SK-N-SH (cell line): Measurements from ENCODE around the gene DNAH1. TPM values are rescaled to one million over a fixed set of nuclear protein-coding genes. Genes with fewer than 3 reads are reported as not detected.

Source experiments
- CTCF ChIA-PET: fragments of 300-600, 350-600 bp; formaldehyde crosslinking; extraction: SDS; loops from one replicate; lab custom pipeline; 2021; lab: Yijun Ruan, JAX
- POLR2A ChIA-PET: fragments of 350-600 bp; sonication (Branson Sonifier 250); formaldehyde crosslinking; extraction: SDS; loops from one replicate; lab custom pipeline; 2020; ENCODE audit warnings: antibody characterized with exemption, inconsistent platforms; lab: Yijun Ruan, JAX
- DNase-seq: peaks from one replicate; pipeline ENCODE4 v3.0.0; 2012
- H2AFZ ChIP-seq: fragments of 200-600 bp; sonication (generic); 2 replicates; pipeline ENCODE4 v1.8.1; 2016; ENCODE audit warnings: antibody characterized with exemption, mild to moderate bottlenecking, low read depth
- H3F3A ChIP-seq: fragments of 200-600 bp; sonication (generic); replicated peaks from 2 replicates; pipeline ENCODE3; 2016; ENCODE audit warnings: antibody characterized with exemption, mild to moderate bottlenecking; ENCODE audit not compliant: insufficient read depth
- H3K27ac ChIP-seq, 2 experiments: fragments of 200-500 bp in 1 of 2; fragments of 200-600 bp in 1 of 2; sonication (Bioruptor generic) in 1 of 2; sonication (generic), shearing (Covaris generic) in 1 of 2; 2 replicates each; pipeline versions ENCODE4 v1.5.1 to v1.6.1; 2014 to 2016; ENCODE audit warnings: low read depth in 2 of 2, inconsistent platforms in 1 of 2, low read length in 1 of 2, mild to moderate bottlenecking in 1 of 2, mixed read lengths in 1 of 2
- H3K27me3 ChIP-seq: fragments of 200-600 bp; sonication (generic), shearing (Covaris generic); 2 replicates; pipeline ENCODE4 v1.6.1; 2016; ENCODE audit warnings: mixed run types; ENCODE audit not compliant: insufficient read depth
- H3K36me3 ChIP-seq, 2 experiments: fragments of 200-500 bp in 1 of 2; fragments of 200-600 bp in 1 of 2; sonication (Bioruptor generic) in 1 of 2; sonication (generic) in 1 of 2; replicated peaks in 1 of 2; 2 replicates each; pipeline versions ENCODE3 to v1.5.1; 2014 to 2016; ENCODE audit warnings: low read length in 1 of 2, mild to moderate bottlenecking in 1 of 2; ENCODE audit not compliant: insufficient read depth in 2 of 2, control insufficient read depth in 1 of 2
- H3K4me1 ChIP-seq, 2 experiments: fragments of 200-500 bp in 1 of 2; fragments of 200-600 bp in 1 of 2; sonication (Bioruptor generic) in 1 of 2; sonication (generic), shearing (Covaris generic) in 1 of 2; 2 replicates each; pipeline versions ENCODE4 v1.5.1 to v1.6.1; 2014 to 2016; ENCODE audit warnings: low read depth in 1 of 2, low read length in 1 of 2, mixed run types in 1 of 2; ENCODE audit not compliant: insufficient read depth in 2 of 2, control insufficient read depth in 1 of 2
- H3K4me2 ChIP-seq: fragments of 200-600 bp; sonication (generic), shearing (Covaris generic); 2 replicates; pipeline ENCODE4 v1.6.1; 2017; ENCODE audit warnings: mixed run types
- H3K4me3 ChIP-seq, 2 experiments: fragments of 200-500 bp in 1 of 2; fragments of 200-600 bp in 1 of 2; sonication (Bioruptor generic) in 1 of 2; sonication (generic), shearing (Covaris generic) in 1 of 2; 2 replicates each; pipeline versions ENCODE4 v1.5.1 to v1.8.1; 2014 to 2016; ENCODE audit warnings: low read depth in 2 of 2, inconsistent platforms in 1 of 2, low read length in 1 of 2, mild to moderate bottlenecking in 1 of 2, mixed read lengths in 1 of 2, moderate library complexity in 1 of 2
- H3K79me2 ChIP-seq: fragments of 200-600 bp; sonication (generic); 2 replicates; pipeline ENCODE4 v1.8.1; 2017; ENCODE audit warnings: mild to moderate bottlenecking; ENCODE audit not compliant: insufficient read depth
- H3K9ac ChIP-seq: fragments of 200-600 bp; sonication (generic); 2 replicates; pipeline ENCODE4 v1.6.1; 2017; ENCODE audit warnings: mixed run types
- H3K9me2 ChIP-seq: fragments of 200-600 bp; sonication (generic); 2 replicates; pipeline ENCODE4 v1.6.1; 2017; ENCODE audit warnings: mixed run types
- H3K9me3 ChIP-seq: fragments of 200-600 bp; sonication (generic); 2 replicates; pipeline ENCODE4 v1.6.1; 2017; ENCODE audit warnings: mixed run types, mild to moderate bottlenecking, moderate library complexity
- H4K20me1 ChIP-seq: fragments of 200-600 bp; sonication (generic); 2 replicates; pipeline ENCODE4 v1.6.1; 2017; ENCODE audit warnings: mild to moderate bottlenecking, mixed run types; ENCODE audit not compliant: insufficient read depth
- CHD2 ChIP-seq: fragments of 150-350 bp; IDR thresholded peaks from 2 replicates; pipeline ENCODE4 v1.6.1; 2018; ENCODE audit warnings: low read length; ENCODE audit not compliant: partially characterized antibody
- CTCF ChIP-seq: fragments of 200-600 bp; sonication (generic); IDR thresholded peaks from 2 replicates; pipeline ENCODE4 v1.6.1; 2017; ENCODE audit warnings: antibody characterized with exemption, mild to moderate bottlenecking, moderate library complexity
- EP300 ChIP-seq, 2 experiments: IDR thresholded peaks; 2 replicates each; pipeline versions ENCODE4 v1.4.0 to v1.6.1; 2012; ENCODE audit warnings: borderline replicate concordance in 1 of 2, low read depth in 1 of 2, low read length in 1 of 2
- FOXJ3 ChIP-seq: sonication (generic); formaldehyde crosslinking; IDR thresholded peaks from 2 replicates; pipeline ENCODE4 v1.5.1; 2020; ENCODE audit warnings: mild to moderate bottlenecking, missing genetic modification reagents
- FOXM1 ChIP-seq: IDR thresholded peaks from 2 replicates; pipeline ENCODE4 v1.4.0; 2012; ENCODE audit warnings: low read depth, mild to moderate bottlenecking
- GATA2 ChIP-seq: sonication (generic); formaldehyde crosslinking; IDR thresholded peaks from 2 replicates; pipeline ENCODE4 v1.5.0; 2020; ENCODE audit warnings: mild to moderate bottlenecking, missing genetic modification reagents
- IRF3 ChIP-seq: fragments of 150-350 bp; IDR thresholded peaks from 2 replicates; pipeline ENCODE4 v1.6.1; 2016; ENCODE audit warnings: mild to moderate bottlenecking, low read depth, low read length
- JUND ChIP-seq: IDR thresholded peaks from 2 replicates; pipeline ENCODE4 v1.4.0; 2012
- MXI1 ChIP-seq: IDR thresholded peaks from 2 replicates; pipeline ENCODE4 v1.6.1; 2012; ENCODE audit warnings: mild to moderate bottlenecking, low read depth, low read length, improper control_type of control experiment
- NFIC ChIP-seq: IDR thresholded peaks from 2 replicates; pipeline ENCODE4 v1.4.0; 2012; ENCODE audit warnings: borderline replicate concordance
- NRF1 ChIP-seq: IDR thresholded peaks from 2 replicates; pipeline ENCODE4 v1.6.1; 2012; ENCODE audit warnings: low read depth, mild to moderate bottlenecking, low read length
- POLR2AphosphoS5 ChIP-seq: IDR thresholded peaks from 2 replicates; pipeline ENCODE4 v1.6.1; 2012; ENCODE audit warnings: low read depth, low read length
- RAD21 ChIP-seq: IDR thresholded peaks from 2 replicates; pipeline ENCODE4 v1.6.1; 2012; ENCODE audit warnings: mild to moderate bottlenecking, low read length
- TAF1 ChIP-seq: IDR thresholded peaks from 2 replicates; pipeline ENCODE4 v1.6.1; 2012; ENCODE audit warnings: low read depth, mild to moderate bottlenecking, low read length, moderate library complexity, borderline replicate concordance
- TCF12 ChIP-seq: IDR thresholded peaks from 2 replicates; pipeline ENCODE4 v1.4.0; 2012
- USF1 ChIP-seq: IDR thresholded peaks from 2 replicates; pipeline ENCODE4 v1.4.0; 2012; ENCODE audit warnings: low read depth, borderline replicate concordance
- USF2 ChIP-seq: fragments of 150-350 bp; IDR thresholded peaks from 2 replicates; pipeline ENCODE4 v1.6.1; 2017; ENCODE audit warnings: antibody characterized with exemption, low read length, low read depth, borderline replicate concordance
- WGBS: methylation state at CpG from one replicate; pipeline ENCODE4 v1.1.6; 2017; ENCODE audit warnings: low lambda C conversion rate; 5-methylcytosine and 5-hydroxymethylcytosine counted together
- polyA plus RNA-seq, 3 experiments: library from polyadenylated mRNA; depleted of rRNA; stranded (reverse); fragments of >200 nt; gene quantifications; 2 replicates each; pipeline ENCODE4 v1.2.3, GENCODE V29; 2012

Gene DNAH1
- polyA plus RNA-seq, 1 of the 3 experiments (the other 2 are of a cell fraction) = 5.1 TPM

- DNase-seq = peak; percentile 8
- Histone ChIP-seq H3K4me1 (peaks cover 0 to 17% of the 10 kb centered on the region in 2 experiments; a peak in 2 of 4 replicates), H3K9ac (no peak overlapping the region), H3K79me2 (peaks cover 27% of the 10 kb centered on the region), H4K20me1 (no peaks in the 10 kb centered on the region), H3K4me3 (no peak overlapping the region), H3K36me3 (peaks cover 32 to 78% of the 10 kb centered on the region in 2 experiments), H3K27me3 (no peaks in the 10 kb centered on the region), H3K9me2 (no peaks in the 10 kb centered on the region), H2AFZ (no peak overlapping the region), H3K27ac (no peak overlapping the region), H3K9me3 (no peaks in the 10 kb centered on the region), H3F3A (no peaks in the 10 kb centered on the region), H3K4me2 (no peak overlapping the region)
- no peak for TF ChIP-seq IRF3
- no peak for TF ChIP-seq EP300 (IDR thresholded peaks at IDR 0.05; ENCODE audit: borderline replicate concordance in 1 of 2, low read depth in 1 of 2, low read length in 1 of 2)
- no peak for TF ChIP-seq CTCF
- TF ChIP-seq FOXJ3 (CRISPR knock-in tag) = no peak
- ChIA-PET POLR2A (no interaction called here), CTCF (interaction anchor here (1.3 to 2.0 kb wide), 4 partner anchors 23 to 42 kb away, joined by 3 to 6 read pairs (median 5); no protein-coding TSS in a partner anchor)
- 94% methylated on average over 2 of the region's 4 CpGs for WGBS
Observed at GRCh38 chr3:52405601-52406110, 89.5 kb downstream of the DNAH1 start.

- Histone ChIP-seq H3K36me3 (peaks cover 32 to 72% of the 10 kb centered on the region in 2 experiments), H3K79me2 (peaks cover 32% of the 10 kb centered on the region), H3K27me3 (no peaks in the 10 kb centered on the region), H3K9ac (no peak overlapping the region), H3K4me2 (no peak overlapping the region), H3F3A (peaks cover 1% of the 10 kb centered on the region), H4K20me1 (no peaks in the 10 kb centered on the region), H3K9me3 (no peaks in the 10 kb centered on the region), H3K4me3 (no peak overlapping the region), H3K4me1 (peaks cover 0 to 22% of the 10 kb centered on the region in 2 experiments; a peak in 2 of 4 replicates), H2AFZ (no peak overlapping the region), H3K9me2 (no peaks in the 10 kb centered on the region), H3K27ac (no peak overlapping the region)
- TF ChIP-seq POLR2AphosphoS5 (no peak), JUND (no peak), RAD21 (no peak), NFIC (no peak), CHD2 (no peak), NRF1 (no peak), CTCF (no peak), FOXJ3 (CRISPR knock-in tag) (no peak), USF1 (no peak), USF2 (no peak), TAF1 (no peak), FOXM1 (no peak), TCF12 (no peak), MXI1 (no peak), GATA2 (CRISPR knock-in tag) (no peak)
- ChIA-PET POLR2A (no interaction called here), CTCF (interaction anchor here (0.6 to 2.0 kb wide), 4 partner anchors 22 to 72 kb away, joined by 3 to 6 read pairs (median 5); no protein-coding TSS in a partner anchor)
- WGBS = 93% methylated on average over 4 of the region's 11 CpGs
- no peak for DNase-seq
Observed at GRCh38 chr3:52406231-52406661, 90.1 kb downstream of the DNAH1 start.
